SK-N-MC (cell line): ENCODE measurements around the gene NDUFC1.

Source experiments
- DNase-seq: peaks from one replicate; pipeline ENCODE4 v3.0.0-alpha.2; 2011; ENCODE audit warnings: low read depth, low spot score
- H3K27ac ChIP-seq: fragments of 200-600 bp; sonication (generic); 2 replicates; pipeline ENCODE4 v1.5.1; 2016; ENCODE audit warnings: mixed run types
- H3K36me3 ChIP-seq: fragments of 200-600 bp; sonication (generic); 2 replicates; pipeline ENCODE4 v1.6.1; 2017; ENCODE audit warnings: antibody characterized with exemption, low read length, mixed read lengths; ENCODE audit not compliant: insufficient read depth
- H3K4me3 ChIP-seq: fragments of 200-600 bp; sonication (generic); 2 replicates; pipeline ENCODE4 v1.5.1; 2016
- H3K9ac ChIP-seq: fragments of 200-600 bp; sonication (generic); 2 replicates; pipeline ENCODE4 v1.8.0; 2017; ENCODE audit warnings: mixed run types, mixed read lengths; ENCODE audit not compliant: insufficient read length
- H3K9me3 ChIP-seq: fragments of 200-600 bp; sonication (generic); 2 replicates; pipeline ENCODE4 v1.6.1; 2017; ENCODE audit warnings: low read depth, mild to moderate bottlenecking, antibody characterized with exemption, low read length, moderate library complexity, mixed read lengths
- EZH2 ChIP-seq: fragments of 200-600 bp; sonication (generic); IDR thresholded peaks from one replicate; pipeline ENCODE4 v1.6.1; 2017; ENCODE audit warnings: antibody characterized with exemption
- FOXP2 ChIP-seq: optimal IDR thresholded peaks from 2 replicates; pipeline ENCODE3; 2011; ENCODE audit warnings: mild to moderate bottlenecking, moderate library complexity; ENCODE audit not compliant: insufficient read depth; ENCODE audit errors: extremely low read length, control extremely low read depth
- POLR2AphosphoS5 ChIP-seq: IDR thresholded peaks from 2 replicates; pipeline ENCODE4 v1.6.1; 2012; ENCODE audit warnings: mild to moderate bottlenecking, low read depth, low read length, borderline replicate concordance

The NDUFC1 gene

DNA sequence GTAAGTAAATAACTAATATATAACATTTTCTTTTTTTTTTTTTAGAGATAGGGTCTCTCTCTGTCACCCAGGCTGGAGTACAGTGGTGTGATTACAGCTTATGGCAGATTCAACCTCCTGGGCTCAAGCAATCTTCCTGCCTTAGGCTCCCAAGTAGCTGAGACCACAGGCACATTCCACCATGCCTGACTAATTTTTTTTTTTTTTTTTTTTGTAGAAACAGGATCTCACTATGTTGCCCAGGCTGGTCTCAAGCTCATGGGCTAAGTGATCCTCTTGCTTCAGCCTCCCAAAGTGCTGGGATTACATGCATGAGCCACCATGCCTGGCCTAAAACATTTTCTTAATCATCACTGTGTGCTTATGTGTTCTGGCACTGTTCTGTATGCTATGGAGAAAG is 55.0 kb downstream of the NDUFC1 start:
- no peak overlapping the region for H3K4me3 ChIP-seq
- H3K9ac ChIP-seq = no peak overlapping the region
- no peaks in the 10 kb centered on the region for H3K36me3 ChIP-seq
- H3K9me3 ChIP-seq = no peaks in the 10 kb centered on the region
- TF ChIP-seq POLR2AphosphoS5 (no peak), FOXP2 (no peak), EZH2 (no peak)
- no peak overlapping the region for H3K27ac ChIP-seq
- no peak for DNase-seq

DNA sequence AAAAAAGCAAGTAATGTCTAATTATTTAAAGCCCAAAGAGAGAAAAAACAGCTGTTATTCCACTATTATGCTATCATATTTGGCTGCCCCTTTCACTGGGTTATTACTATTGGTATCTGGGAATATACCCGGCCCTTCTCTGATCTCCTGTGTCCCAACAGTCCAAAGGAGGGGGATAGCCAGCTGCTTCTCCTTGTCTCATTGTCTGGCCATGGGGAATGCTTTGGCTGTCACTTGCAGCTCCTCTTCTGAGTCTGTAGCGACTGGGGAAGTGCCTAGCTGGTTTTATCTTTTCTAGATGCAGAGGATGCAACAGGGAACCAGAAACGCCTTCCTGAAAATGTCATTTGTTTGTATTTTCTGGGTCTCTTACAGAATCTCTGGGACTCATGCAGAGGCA is 56.1 kb downstream of the NDUFC1 start:
- no peak for DNase-seq
- Histone ChIP-seq H3K27ac (no peak overlapping the region), H3K4me3 (no peak overlapping the region), H3K36me3 (no peaks in the 10 kb centered on the region), H3K9ac (no peak overlapping the region), H3K9me3 (no peaks in the 10 kb centered on the region)
- TF ChIP-seq EZH2 (no peak), FOXP2 (no peak), POLR2AphosphoS5 (no peak)

DNA sequence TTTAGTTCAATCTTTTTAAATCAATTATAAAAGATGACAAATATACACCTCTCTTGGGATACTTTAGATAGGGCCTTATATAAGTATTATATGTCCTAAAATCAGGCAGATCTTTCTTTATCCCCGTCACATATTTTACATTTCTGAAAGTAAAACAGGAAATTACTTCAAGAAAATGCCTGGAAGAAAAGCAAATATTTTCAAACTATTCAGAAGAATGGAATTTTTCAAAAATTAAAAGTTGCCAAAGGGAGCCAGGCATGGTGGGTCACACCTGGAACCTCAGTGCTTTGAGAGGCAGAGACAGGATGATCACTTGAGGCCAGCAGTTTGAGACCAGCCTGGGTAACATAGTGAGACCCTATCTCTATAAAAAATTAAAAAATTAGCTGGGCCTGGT is 56.7 kb downstream of the NDUFC1 start:
- TF ChIP-seq POLR2AphosphoS5 = no peak
- no peak for TF ChIP-seq FOXP2
- TF ChIP-seq EZH2 = no peak
- no peak for DNase-seq
- no peak overlapping the region for H3K27ac ChIP-seq
- H3K36me3 ChIP-seq = no peaks in the 10 kb centered on the region
- no peak overlapping the region for H3K4me3 ChIP-seq
- H3K9ac ChIP-seq = no peak overlapping the region
- H3K9me3 ChIP-seq = no peaks in the 10 kb centered on the region

DNA sequence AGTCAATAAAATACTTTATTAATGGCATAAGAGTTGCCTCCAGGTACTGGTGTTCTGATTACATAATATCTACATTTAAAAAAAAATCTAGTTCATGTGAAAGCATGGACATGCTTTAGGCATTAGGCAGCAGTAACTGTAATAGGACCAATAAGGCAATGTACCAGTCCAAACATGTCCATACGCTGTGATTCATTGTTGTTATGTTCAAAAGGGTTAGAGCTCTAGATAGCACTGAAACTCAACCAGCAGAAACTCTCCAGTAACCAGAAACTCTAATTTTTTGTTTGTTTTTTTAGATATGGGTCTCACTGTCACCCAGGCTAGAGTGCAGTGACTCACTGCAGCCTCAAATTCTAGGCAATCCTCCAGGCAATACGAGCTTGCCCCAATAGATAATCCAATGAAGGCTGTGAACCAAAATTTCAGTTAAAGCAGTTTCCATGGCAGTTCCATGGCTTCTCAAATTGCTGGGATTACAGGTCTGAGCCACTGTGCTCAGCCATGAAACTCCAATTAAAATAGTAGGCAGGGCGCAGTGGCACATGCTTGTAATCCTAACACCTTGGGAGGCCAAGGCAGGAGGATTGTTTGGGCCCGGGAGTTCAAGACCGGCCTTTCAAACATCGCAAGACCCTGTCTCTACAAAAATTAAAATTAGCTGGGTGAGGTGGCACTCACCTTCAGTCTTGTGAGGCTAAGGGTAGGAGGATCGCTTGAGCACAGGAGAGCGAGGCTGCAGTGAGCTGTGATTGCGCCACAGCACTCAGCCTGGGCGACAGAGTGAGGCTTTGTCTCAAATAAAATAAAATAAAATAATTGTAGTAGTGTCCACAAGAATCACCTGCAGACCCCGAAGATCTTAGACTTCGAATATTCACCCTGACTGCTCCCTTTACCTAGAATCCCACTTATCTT is 58.6 kb downstream of the NDUFC1 start:
- no peaks in the 10 kb centered on the region for H3K36me3 ChIP-seq
- DNase-seq = no peak
- no peak overlapping the region for H3K27ac ChIP-seq

DNA sequence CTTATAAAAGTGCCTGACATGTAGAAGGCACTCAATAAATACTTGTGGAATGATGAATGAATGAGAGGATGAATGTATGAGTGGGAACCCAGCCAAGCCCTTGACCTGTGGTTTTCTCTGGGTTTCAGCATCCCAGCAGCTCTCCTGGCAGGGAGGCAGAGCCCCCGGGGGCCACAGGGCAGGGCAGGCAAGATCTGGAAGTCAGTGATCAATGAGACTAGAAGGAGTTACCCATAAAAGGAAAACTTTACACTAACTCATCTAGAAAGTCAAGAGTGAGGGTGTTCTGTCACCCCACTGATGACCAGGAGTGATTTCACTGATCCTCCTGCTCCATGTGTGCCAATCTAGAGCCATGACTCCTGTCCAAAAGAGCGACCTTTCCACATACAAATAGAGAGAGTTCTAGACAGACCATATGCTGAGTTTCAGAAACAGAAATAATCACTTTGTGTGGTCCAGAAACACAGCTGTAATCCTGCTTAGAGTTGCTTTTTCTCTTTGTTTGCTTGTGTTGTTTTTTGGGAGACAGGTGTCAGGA is 59.7 kb downstream of the NDUFC1 start:
- no peak overlapping the region for H3K9ac ChIP-seq
- no peaks in the 10 kb centered on the region for H3K36me3 ChIP-seq
- TF ChIP-seq FOXP2 = no peak
- no peak for TF ChIP-seq POLR2AphosphoS5
- TF ChIP-seq EZH2 = no peak
- H3K9me3 ChIP-seq = no peaks in the 10 kb centered on the region
- H3K27ac ChIP-seq = no peak overlapping the region
- no peak overlapping the region for H3K4me3 ChIP-seq
- no peak for DNase-seq

More for the DNA sequence above, 58.6 kb downstream of the NDUFC1 start:
- Histone ChIP-seq H3K9me3 (no peaks in the 10 kb centered on the region), H3K4me3 (no peak overlapping the region), H3K9ac (no peak overlapping the region)
- no peak for TF ChIP-seq POLR2AphosphoS5
- TF ChIP-seq EZH2 = no peak
- TF ChIP-seq FOXP2 = no peak

DNA sequence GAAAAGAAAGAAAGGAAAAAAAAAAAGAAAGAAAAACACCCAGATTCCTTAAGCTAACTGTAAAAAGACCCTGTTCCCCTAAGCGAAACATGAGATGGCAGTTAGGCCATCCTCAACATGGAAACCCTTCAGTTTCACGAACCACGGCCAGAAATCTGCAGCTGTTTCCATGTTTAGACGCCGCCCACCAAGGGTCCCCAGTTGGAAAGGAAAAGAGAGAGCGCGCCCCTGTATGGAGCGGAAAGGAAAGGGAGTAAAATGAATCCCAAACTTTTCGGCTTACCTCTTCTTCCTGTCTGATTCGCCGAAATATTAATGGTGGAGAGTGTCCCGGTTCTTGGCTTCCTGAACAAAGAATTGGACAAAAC is 60.5 kb downstream of the NDUFC1 start:
- TF ChIP-seq EZH2 (no peak), POLR2AphosphoS5 (no peak), FOXP2 (no peak)
- Histone ChIP-seq H3K9ac (no peak overlapping the region), H3K4me3 (no peak overlapping the region), H3K9me3 (no peaks in the 10 kb centered on the region), H3K36me3 (no peaks in the 10 kb centered on the region), H3K27ac (no peak overlapping the region)
- no peak for DNase-seq

DNA sequence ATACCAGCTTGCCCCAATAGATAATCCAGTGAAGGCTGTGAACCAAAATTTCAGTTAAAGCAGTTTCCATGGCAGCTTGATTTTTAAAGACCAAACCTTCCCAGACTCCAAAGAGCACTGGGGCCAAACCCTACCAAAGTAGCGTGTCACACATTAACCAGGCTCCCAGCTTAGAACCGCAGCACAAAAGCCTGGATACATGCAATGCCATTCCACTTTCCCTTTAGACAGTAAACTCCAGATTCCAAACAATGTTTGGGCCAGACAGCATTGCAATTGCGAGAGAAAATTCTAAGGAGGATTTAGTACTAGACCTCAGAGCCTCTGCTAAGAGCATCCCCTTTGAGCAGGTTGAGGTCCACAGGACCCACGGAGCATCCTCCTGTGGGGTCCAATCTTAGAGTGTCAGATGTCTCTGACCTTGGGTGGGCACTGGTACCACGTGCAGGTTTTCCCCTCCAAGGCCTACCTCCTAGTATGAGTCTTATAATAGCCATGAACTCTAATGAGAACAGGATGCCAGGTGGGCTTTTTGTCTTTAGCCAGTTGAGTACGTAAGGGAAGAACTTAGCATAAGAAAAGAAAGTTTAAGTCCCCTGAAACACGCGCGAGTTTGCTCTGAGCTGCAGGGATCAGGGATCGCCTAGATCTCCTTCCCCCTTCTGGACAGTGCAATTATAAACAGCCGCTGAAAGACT is 61.0 kb downstream of the NDUFC1 start:
- no peaks in the 10 kb centered on the region for H3K9me3 ChIP-seq
- H3K36me3 ChIP-seq = no peaks in the 10 kb centered on the region
- no peak for TF ChIP-seq POLR2AphosphoS5
- no peak for TF ChIP-seq EZH2
- TF ChIP-seq FOXP2 = no peak
- H3K27ac ChIP-seq = no peak overlapping the region
- no peak for DNase-seq
- H3K4me3 ChIP-seq = no peak overlapping the region
- no peak overlapping the region for H3K9ac ChIP-seq
